GM10266 (cell line): ENCODE data around the gene RIN2.

Experiments
- DNase-seq: peaks from one replicate; pipeline ENCODE4 v3.0.0; 2012; ENCODE audit errors: extremely low spot score
- CTCF ChIP-seq: IDR thresholded peaks from 2 replicates; pipeline ENCODE4 v1.5.1; 2012; ENCODE audit warnings: mild to moderate bottlenecking, low read depth; ENCODE audit not compliant: control insufficient read depth, insufficient read depth; ENCODE audit errors: missing control alignments

Gene RIN2

DNA sequence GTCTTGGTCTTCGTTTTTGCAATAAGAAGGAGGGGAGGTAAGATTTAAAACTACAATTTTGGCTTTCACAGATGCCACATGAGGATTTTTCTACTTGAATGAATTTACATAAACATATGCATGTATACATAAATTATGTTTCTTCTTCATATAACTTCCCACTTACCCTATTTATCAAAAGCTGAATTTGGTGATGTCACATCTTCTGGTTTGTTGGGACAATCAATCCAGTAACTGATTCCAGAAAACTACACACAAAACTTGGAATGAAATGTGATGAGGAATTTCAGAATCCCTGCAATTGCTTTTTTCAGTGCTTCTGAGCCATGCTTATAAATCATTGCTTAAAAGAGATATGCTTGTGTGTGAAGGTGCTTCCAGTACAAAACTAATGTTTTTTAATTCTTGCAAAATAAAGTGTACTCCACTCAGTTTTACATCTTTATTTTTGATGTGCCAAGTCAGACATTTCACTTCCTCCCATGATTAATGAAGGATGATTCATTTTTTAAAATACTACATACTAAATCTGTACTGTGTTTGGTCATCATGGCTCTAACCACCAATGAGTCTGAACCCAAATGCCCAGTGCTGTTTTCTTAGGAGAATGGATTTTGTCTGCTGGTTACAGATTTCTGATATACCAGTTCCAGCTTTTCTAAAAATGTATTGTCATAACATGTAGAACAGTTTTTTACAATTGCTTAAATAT is 32.1 kb upstream of the RIN2 start:
- no peak for TF ChIP-seq CTCF
- no peak for DNase-seq

- TF ChIP-seq CTCF = no peak
- no peak for DNase-seq
These were observed 30.7 kb upstream of the RIN2 start for GRCh38 chr20:19727251-19727847.

DNA sequence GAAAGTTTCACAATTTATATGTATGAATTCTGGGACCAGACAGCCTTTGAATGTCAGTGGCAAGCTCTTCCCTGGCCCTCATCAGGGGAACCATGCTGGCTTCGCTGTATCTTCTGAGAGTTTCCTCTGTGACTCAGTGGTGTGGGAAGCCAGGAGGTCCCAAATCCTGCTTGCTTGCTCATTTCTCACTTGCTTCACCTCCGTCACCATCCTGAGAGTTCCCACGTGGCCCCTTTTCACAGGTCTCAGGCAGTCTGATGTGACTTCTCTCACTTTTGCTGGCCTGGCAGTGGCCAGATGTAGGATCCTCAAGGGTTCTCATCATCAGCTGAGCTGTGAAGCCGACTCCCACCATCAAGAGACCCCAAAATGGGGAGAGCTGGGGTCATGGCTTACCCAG is 28.4 kb upstream of the RIN2 start:
- DNase-seq = no peak
- no peak for TF ChIP-seq CTCF

DNA sequence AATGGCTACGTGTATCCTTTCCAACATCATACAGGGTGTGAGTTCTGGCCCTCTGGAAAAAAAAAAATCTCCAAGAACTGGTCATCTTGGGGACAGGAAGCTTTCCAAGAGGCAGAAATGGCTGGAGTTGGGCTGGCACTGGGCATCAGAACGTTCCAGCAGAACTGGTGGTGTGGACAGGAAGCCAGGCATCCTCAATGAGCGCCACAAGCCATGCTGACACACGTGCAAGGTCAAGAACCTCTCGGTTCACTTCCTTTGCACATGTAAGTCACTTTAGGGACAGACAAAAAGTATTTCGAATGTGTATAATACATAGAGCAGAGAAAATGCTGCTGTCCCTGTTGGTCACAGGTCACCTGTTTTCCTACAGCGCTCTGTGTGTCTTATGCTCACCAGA is 27.4 kb upstream of the RIN2 start:
- DNase-seq = no peak
- no peak for TF ChIP-seq CTCF

GRCh38 chr20:19734811-19735210 is 23.2 kb upstream of the RIN2 start:
- no peak for DNase-seq

GRCh38 chr20:19735446-19735845 is 22.6 kb upstream of the RIN2 start:
- no peak for TF ChIP-seq CTCF
- no peak for DNase-seq

More at GRCh38 chr20:19734811-19735210, 23.2 kb upstream of the RIN2 start:
- TF ChIP-seq CTCF = no peak

- DNase-seq = no peak
- no peak for TF ChIP-seq CTCF
These were observed 21.0 kb upstream of the RIN2 start for GRCh38 chr20:19737025-19737424.
